ENCODE measurements around the gene RPUSD3. TPM values are rescaled to one million over a fixed set of nuclear protein-coding genes. Genes with fewer than 3 reads are reported as not detected.

Gene RPUSD3
- polyA plus RNA-seq, 2 of the 4 experiments (the other 2 are of a cell fraction) = 38.9 to 44.5 TPM

- 89% methylated on average over 6 of the region's 6 CpGs for WGBS (ENCODE audit: missing lambda C conversion rate)
- TF ChIP-seq FOXS1 (CRISPR knock-in tag; IDR thresholded peaks at IDR 0.05) (no peak), NPAS2 (CRISPR knock-in tag; IDR thresholded peaks at IDR 0.05; ENCODE audit: borderline replicate concordance) (no peak), SREBF2 (IDR thresholded peaks at IDR 0.05) (no peak), ZSCAN20 (CRISPR knock-in tag; IDR thresholded peaks at IDR 0.05) (no peak), HEYL (CRISPR knock-in tag; IDR thresholded peaks at IDR 0.05) (no peak), E2F6 (IDR thresholded peaks at IDR 0.05; ENCODE audit: borderline replicate concordance, low read depth) (no peak), CTCF (IDR thresholded peaks at IDR 0.05) (no peak), EHMT2 (IDR thresholded peaks at IDR 0.05; ENCODE audit: low read depth) (no peak), RCOR1 (IDR thresholded peaks at IDR 0.05; ENCODE audit: low read depth, low read length) (no peak), SMC3 (IDR thresholded peaks at IDR 0.05) (no peak), FOSL2 (IDR thresholded peaks at IDR 0.05) (no peak), FOSL2 (CRISPR knock-in tag; IDR thresholded peaks at IDR 0.05) (no peak), REST (IDR thresholded peaks at IDR 0.05) (no peak), PBX3 (IDR thresholded peaks at IDR 0.05) (no peak)
- H3K4me1 ChIP-seq = peaks cover 11% of the 10 kb centered on the region; the same call in 2 of the 3 replicates
- POLR2A ChIA-PET = no interaction called here
- FAIRE-seq = no peak
- no peak overlapping the region for H3K4me2 ChIP-seq
- H3K27ac ChIP-seq = no peak overlapping the region
- CTCF ChIA-PET = interaction anchor here (0.5 to 4.9 kb wide), 8 partner anchors 20 to 130 kb away, joined by 3 to 30 read pairs (median 4); partner anchors contain the start of gene CRELD1
- no peak for DNase-seq (ENCODE audit: low read depth in 1 of 2, low spot score in 1 of 2)
- no peak for ATAC-seq
- H3K4me3 ChIP-seq = no peak overlapping the region
- H3K9me3 ChIP-seq = no peaks in the 10 kb centered on the region
Observed at GRCh38 chr3:9846231-9846630, 2.4 kb upstream of the RPUSD3 start.

- peaks cover 8% of the 10 kb centered on the region; the same call in 2 of the 3 replicates for H3K4me1 ChIP-seq
- no peaks in the 10 kb centered on the region for H3K9me3 ChIP-seq
- CTCF ChIA-PET = interaction anchor here (0.7 to 6.1 kb wide), 10 partner anchors 9 to 125 kb away, joined by 3 to 55 read pairs (median 4); partner anchors contain the start of gene CRELD1
- H3K4me3 ChIP-seq = no peak overlapping the region
- FAIRE-seq = no peak
- POLR2A ChIA-PET = interaction anchor here (1.5 kb wide), 1 partner anchor 93 kb away, joined by 4 read pairs; the partner anchor contains the start of gene CRELD1
- no peak for ATAC-seq
- no peak for DNase-seq (ENCODE audit: low read depth in 1 of 2, low spot score in 1 of 2)
- 82% methylated on average over 8 of the region's 8 CpGs for WGBS (ENCODE audit: missing lambda C conversion rate)
- TF ChIP-seq RARB (CRISPR knock-in tag; IDR thresholded peaks at IDR 0.05) = no peak
- TF ChIP-seq SREBF2 (IDR thresholded peaks at IDR 0.05) = no peak
- no peak for TF ChIP-seq SMC3 (IDR thresholded peaks at IDR 0.05)
- no peak for TF ChIP-seq ATOH8 (CRISPR knock-in tag; IDR thresholded peaks at IDR 0.05; ENCODE audit: low read depth)
- TF ChIP-seq ZC3H11A (IDR thresholded peaks at IDR 0.05) = no peak
- TF ChIP-seq CHD4 (IDR thresholded peaks at IDR 0.05; ENCODE audit: borderline replicate concordance) = no peak
- no peak for TF ChIP-seq RAD21 (conservative IDR thresholded peaks at IDR 0.05 in 1 of 2, IDR thresholded peaks at IDR 0.05 in 1 of 2)
- H3K4me2 ChIP-seq = no peak overlapping the region
- H3K27ac ChIP-seq = no peak overlapping the region
Observed at GRCh38 chr3:9841015-9841414, 2.8 kb downstream of the RPUSD3 start.
